HTERT RPE-1 (cell line): ENCODE measurements around the gene SLC4A9.

Source experiments
- in situ Hi-C: fragments of 300-500 bp; cut with MboI; formaldehyde crosslinking; loops from 4 replicates; pipeline ENCODE4 v1.14.3; 2020; ENCODE audit warnings: low sequenced_read_pairs

SLC4A9 gene, protein sequence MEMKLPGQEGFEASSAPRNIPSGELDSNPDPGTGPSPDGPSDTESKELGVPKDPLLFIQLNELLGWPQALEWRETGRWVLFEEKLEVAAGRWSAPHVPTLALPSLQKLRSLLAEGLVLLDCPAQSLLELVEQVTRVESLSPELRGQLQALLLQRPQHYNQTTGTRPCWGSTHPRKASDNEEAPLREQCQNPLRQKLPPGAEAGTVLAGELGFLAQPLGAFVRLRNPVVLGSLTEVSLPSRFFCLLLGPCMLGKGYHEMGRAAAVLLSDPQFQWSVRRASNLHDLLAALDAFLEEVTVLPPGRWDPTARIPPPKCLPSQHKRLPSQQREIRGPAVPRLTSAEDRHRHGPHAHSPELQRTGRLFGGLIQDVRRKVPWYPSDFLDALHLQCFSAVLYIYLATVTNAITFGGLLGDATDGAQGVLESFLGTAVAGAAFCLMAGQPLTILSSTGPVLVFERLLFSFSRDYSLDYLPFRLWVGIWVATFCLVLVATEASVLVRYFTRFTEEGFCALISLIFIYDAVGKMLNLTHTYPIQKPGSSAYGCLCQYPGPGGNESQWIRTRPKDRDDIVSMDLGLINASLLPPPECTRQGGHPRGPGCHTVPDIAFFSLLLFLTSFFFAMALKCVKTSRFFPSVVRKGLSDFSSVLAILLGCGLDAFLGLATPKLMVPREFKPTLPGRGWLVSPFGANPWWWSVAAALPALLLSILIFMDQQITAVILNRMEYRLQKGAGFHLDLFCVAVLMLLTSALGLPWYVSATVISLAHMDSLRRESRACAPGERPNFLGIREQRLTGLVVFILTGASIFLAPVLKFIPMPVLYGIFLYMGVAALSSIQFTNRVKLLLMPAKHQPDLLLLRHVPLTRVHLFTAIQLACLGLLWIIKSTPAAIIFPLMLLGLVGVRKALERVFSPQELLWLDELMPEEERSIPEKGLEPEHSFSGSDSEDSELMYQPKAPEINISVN

GRCh38 chr5:140360101-140360500 lies at the start of gene SLC4A9:
SLC4A9 (plus strand) TSS chr5:140360194; CDS start chr5:140360237, 43 bp downstream.
- in situ Hi-C loops = no loop called here

- in situ Hi-C loops = no loop called here
Observed at GRCh38 chr5:140310434-140310833, 49.6 kb upstream of the SLC4A9 start.

DNA sequence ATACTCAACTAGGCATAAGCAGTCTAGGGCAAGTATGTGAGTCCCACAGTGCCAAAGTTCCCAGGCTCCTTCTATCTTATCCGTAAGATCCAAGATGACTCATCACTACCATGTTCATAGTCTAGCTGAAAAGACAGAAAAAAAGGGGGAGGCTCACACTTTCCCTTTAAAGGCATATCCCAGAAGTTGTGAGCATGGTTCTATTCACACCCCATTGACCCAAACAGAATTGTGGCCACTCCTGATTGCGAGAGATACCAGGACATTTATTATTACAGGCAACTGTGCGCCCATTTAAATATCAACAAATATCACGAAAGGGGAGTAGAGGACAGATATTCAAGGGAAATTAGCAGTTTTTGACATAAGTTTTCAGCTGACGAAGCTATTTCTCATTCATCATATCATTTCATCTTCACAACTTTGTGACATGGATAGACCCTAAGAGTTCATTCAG lies 49.0 kb upstream of the SLC4A9 start:
- in situ Hi-C loops = no loop called here

DNA sequence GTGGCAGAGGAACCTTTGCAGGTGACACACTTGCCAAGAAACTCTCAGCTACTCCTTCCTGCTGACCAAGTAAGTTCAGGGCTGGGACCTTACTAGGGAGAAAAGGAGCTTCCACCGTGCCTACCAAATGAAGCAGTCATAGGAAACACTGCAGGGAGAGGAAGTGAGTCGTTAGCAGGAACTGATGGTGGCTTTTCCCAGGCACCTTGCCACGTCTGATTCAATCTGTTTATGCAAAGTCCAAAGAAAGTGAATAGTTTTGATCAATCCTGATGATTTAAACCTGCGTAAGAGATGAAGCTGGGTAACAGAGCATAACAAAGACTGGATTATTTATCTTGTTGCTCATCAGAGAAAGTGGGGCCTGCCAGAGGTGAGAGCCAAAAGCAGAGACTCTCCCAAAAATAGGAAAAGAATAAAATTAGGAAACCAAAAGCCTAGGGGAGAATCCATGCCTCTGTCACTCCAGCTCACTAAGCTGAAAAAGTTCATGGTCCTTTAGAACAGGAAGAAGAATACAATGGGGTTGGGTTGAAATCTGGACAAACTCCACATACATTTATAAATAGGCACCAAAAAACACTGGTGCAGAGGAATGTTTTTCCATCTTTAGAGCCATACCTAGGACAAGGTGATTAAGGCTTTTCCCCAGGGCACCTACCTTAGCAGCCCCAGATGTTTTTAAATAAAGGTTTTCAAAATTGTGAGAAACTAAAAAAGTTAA lies 47.8 kb upstream of the SLC4A9 start:
- in situ Hi-C loops = no loop called here

DNA sequence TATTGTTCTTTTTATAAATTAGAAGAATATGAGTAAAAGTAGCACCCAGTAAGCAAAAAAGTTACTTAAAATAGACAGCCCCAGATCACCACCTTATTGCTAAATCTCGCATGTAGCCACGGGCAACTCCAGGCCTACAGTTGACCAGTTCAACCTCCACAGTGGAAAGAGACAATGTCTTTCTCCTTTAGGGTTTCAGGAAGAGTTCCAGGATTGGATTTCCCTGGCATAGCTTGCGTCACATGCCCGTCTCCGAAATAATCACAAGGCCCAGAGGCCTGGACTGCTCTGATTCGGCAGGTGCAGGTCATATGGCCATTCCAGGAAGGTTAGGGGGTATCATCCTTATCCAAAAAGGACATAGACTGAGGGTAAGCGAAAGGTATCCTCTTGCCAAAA lies 47.2 kb upstream of the SLC4A9 start:
- in situ Hi-C loops = no loop called here

DNA sequence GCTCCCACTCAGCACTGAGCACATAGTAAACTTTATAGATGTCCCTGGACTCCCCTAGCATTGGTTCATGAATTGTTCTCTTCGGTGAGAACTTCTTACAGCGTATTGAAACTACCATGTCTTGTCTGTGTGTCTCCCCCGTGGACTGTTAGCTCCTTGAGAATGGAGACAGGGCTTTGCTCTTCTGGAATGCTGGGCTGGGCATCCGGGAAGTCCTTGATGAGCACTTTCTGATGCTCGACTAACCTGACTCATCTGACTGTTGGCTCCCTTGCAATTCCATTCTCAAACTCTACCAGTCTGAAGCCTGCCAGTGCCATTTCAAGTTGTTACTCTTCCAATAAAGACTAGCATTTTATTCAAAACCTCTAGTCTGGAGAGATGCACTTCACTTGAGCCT lies 42.1 kb upstream of the SLC4A9 start:
- in situ Hi-C loops = no loop called here

GRCh38 chr5:140318792-140319191 lies 41.2 kb upstream of the SLC4A9 start:
- in situ Hi-C loops = no loop called here

DNA sequence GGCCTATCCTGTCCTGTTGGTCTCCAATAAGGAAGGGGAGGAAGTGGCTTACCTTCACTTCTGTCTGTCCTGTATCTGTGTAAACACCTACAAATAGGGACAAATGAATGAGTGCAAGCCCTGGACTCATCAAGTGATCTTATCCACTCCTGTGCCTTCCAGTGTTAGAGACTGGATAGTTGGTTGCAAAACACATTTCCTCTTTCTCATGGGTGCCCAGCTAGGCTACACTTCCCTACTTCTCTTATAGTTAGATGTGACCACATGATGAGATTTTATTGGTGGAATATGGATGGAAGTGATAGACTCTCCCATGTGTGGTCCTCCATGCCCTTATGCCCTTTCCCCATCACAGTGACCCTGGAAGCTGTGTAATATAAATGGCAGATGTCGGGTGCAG lies 40.2 kb upstream of the SLC4A9 start:
- in situ Hi-C loops = no loop called here

DNA sequence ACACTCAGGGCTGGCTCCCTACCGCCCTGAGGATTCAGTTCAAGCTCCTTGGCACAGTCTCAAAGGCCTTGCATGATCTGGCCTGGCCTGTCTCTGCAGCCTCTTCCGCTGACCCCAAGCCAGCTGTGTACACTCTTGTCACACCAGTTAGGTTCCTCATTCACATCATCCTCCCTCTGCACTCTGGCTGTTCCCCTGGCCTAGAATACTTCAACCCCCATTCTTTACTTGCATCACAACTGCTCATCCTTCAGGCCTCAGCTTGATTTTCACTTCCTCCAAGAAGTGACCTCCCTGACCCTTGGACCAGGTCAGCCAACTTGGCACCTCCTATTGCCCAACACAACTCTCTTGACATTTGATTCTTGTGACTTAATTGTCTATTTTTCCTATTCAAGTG lies 38.2 kb upstream of the SLC4A9 start:
- in situ Hi-C loops = no loop called here

DNA sequence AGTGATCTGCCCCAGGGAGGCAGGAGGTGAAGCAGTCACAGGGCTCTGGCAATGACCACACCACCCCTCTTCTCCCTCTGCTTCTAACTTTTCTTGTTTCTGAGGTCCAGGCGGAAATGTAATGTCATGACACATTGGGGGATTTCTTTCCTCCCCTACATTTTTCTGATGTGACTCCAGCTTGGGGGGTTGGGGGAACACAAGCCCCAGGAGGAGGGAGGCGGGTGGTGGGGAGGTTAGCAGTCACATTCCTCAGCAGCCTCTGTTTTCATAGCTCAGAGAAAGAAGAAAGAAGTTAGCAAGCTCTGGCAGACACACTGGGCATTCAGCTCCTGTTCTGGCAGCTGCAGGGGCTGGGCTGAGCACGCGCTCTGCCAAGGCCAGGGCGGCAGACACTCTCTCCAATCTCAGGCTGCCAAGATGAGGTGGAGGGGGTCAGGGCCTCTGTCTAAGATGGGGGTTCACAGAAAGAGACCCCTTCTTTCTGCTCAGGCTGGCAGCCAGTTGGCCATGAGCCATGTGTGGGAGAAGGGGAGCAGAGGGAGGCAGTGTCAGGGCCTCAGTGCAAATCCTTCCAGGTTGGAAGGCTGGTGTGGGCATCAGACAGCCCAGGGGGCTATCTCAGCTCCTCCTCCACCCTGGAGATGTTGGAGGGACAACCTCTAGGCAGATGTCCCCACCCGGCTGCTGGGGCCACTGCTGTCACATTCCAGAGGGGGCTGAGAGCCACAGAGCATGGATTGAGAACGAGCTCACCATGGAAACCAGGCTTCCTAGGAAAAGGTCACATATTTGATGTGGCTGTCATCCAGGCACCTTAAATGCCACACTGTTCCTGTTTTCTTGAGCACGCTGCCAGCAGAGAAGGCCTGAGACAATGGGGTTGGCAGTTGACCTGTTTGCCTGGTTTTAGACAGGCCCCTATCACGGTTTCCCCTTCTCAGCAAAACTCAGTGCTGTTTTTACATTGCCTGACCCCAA lies 37.0 kb upstream of the SLC4A9 start:
- in situ Hi-C loops = no loop called here

GRCh38 chr5:140324041-140324600 lies 35.9 kb upstream of the SLC4A9 start:
- in situ Hi-C loops = no loop called here

DNA sequence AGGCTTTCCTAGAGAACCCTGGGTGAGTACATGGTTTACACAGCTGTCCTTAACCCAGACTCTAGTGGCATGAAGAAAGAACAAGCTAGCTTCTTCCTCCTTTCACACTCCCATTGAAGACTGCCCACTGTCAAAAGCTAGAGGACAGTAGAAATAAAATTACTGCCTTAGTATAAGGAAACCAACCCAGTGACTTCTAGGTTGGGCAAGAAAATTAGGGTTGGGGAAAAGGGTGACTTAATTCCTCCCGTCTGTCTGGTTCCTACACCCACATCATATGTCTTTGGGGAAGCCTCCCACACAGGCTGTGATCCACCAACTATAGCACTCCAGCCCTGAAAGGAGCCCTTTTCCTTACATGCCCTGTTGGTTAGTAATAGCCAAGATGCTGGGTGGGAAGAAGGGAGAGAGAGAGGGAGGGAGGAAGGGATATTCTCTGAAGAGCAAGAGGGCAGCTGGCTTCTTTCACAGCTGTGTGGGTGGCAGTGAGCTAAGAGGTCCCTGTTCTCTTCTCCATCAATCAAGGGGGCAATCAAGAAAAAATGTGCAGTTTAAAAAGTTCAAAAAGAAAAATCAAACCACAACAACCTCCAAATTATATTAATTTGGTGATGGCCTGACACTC lies 35.3 kb upstream of the SLC4A9 start:
- in situ Hi-C loops = no loop called here

DNA sequence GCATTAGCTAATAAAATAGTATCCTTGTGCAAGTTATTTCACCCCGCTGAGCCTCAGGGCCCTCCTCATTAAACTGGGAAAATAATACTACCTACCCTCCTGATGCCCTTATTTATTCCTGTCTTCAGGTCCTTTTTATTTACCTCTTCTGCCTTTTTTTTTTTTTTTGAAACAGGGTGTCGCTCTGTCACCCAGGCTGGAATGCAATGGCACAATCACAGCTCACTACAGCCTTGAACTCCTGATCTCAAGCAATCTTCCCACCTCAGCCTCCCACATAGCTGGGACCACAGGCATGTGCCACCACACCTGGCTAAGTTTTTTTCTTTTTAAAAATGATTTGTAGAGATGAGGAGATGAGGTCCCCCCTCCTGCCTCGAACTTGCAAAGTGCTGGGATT lies 34.5 kb upstream of the SLC4A9 start:
- in situ Hi-C loops = no loop called here

GRCh38 chr5:140327589-140327988 lies 32.4 kb upstream of the SLC4A9 start:
- in situ Hi-C loops = no loop called here

DNA sequence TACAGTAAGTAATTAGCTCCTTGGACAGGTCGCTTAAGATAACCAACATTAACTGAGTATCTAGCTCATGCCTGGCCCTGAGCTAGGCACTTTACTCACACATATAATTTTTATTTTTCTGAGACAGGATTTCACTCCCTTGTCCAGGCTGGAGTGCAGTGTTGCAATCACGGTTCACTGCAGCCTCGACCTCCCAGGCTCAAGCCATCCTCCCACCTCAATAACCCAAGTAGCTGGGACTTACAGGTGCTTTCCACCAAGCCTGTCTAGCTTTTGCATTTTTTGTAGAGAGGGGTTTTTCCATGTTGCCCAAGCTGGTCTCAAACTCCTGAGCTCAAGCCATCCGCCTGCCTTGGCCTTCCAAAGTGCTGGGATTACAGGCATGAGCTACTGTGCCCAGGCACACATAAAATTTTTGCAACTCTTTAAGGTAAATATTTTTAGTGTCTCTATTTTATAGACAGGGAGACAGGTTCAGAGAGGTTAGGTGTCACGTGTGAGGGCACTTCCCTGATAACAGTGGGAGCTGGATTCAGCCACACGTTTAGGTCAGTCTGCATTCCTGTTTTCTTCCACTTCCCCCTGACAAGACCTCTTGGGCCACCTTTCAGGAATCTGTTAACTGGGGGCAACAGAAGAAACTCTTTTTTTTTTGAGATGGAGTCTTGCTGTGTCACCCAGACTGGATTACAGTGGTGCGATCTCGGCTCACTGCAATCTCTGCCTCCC lies 31.8 kb upstream of the SLC4A9 start:
- in situ Hi-C loops = no loop called here

- in situ Hi-C loops = no loop called here
Observed at GRCh38 chr5:140329739-140330481, 30.1 kb upstream of the SLC4A9 start.

- in situ Hi-C loops = no loop called here
Observed at GRCh38 chr5:140331638-140332037, 28.4 kb upstream of the SLC4A9 start.

DNA sequence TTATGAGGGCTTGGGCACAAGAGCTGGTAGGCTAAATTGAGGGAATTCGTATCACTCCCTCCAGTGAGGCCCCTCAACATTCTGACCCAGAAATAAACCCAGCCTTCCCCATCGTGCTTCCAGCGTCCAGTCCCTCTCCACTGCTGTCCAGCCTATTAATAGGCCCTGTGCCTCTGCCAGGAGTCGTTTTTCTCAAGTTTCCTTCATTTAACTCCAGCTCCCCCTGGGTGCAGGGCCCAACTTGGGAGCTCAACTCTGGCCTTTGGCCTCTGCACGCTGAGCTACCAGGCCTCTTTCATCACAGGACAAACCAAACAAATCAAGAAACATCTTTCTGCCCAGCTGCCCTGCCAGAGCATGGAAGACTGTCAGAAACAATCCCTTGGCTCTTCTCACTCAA lies 23.6 kb upstream of the SLC4A9 start:
- in situ Hi-C loops = no loop called here
